ENCODE results near the gene PFKP. TPM values are rescaled to one million over a fixed set of nuclear protein-coding genes. Genes with fewer than 3 reads are reported as not detected.

Gene PFKP
- total RNA-seq, 2 donors from 2014 or later, result 55.2 to 119 TPM

GRCh38 chr10:3186368-3186767 lies 119.0 kb downstream of the PFKP start:
- no peaks in the 10 kb centered on the region for H3K4me1 ChIP-seq
- H3K9me3 ChIP-seq, result no peaks in the 10 kb centered on the region
- no peak for DNase-seq (ENCODE audit: low spot score)
- no peaks in the 10 kb centered on the region for H3K36me3 ChIP-seq
- no peaks in the 10 kb centered on the region for H3K27me3 ChIP-seq
- no peak overlapping the region for H3K27ac ChIP-seq
- H3K4me3 ChIP-seq, result no peak overlapping the region
- no peak for TF ChIP-seq CTCF (IDR thresholded peaks at IDR 0.05)

Other genes starting within 250 kb of the PFKP start
- 10 to 100 TPM; 68.3 to 89.6 TPM for gene PITRM1, start 105.2 kb downstream of the PFKP start, total RNA-seq

All from right atrium auricular region (tissue), 2 donors.